Measurements from ENCODE around the gene CUL5.

CUL5 gene

DNA sequence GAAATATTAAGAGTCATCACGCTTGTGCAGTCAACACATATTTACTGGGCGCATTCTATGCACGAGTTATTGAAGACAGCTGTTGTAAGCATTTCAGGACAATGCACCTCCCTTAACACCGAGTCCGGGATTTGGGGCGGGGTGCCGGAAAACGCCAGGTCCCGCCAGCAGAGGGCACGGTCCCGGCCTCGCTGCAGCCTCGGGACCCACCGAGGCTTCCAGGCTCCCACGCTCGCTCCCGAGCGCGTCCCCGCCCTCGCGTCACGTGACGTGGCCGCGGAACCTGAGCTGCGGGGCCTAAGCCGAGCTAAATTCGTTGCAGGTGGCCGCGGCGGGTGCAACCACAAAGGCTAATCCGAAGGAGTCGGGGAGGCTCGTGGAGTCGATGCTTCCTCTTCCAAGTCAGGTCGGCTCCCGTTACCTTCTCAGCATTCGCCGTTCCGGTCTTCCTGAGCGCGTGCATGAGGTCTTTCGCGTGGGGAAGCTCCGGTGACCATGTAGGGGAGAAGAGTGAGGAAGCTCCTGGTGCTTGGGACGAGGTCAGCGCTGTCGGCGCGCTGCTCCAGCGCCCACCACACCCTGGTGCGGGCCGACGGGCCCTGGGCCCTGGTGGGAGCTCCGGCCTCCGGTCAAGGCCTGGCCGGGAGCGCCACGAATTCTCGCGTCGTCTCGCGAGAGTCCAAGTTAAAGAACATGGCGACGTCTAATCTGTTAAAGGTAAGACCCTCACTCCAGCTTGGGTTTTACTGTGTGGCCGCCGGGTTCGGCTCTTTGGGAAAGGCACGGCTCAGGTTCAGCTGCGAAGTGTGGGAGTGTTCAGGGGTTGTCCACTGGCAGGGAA is at the start of gene CUL5 (continued):
- TF ChIP-seq ZNF404 (tag by site-specific recombination; IDR thresholded peaks at IDR 0.05): no peak
- TF ChIP-seq ZNF324 (tag by site-specific recombination; IDR thresholded peaks at IDR 0.05): peak; percentile 92
- peak; percentile 71 for TF ChIP-seq GLI4 (tag by site-specific recombination; IDR thresholded peaks at IDR 0.05)
- no peak for TF ChIP-seq ZNF19 (tag by site-specific recombination; IDR thresholded peaks at IDR 0.05; ENCODE audit: low read depth)
- no peak for TF ChIP-seq ZBTB21 (tag by site-specific recombination; IDR thresholded peaks at IDR 0.05)
- no peak for TF ChIP-seq ZNF248 (tag by site-specific recombination; IDR thresholded peaks at IDR 0.05)
- TF ChIP-seq ZFP3 (tag by site-specific recombination; IDR thresholded peaks at IDR 0.05; ENCODE audit: low read depth): no peak
- TF ChIP-seq ZNF510 (tag by site-specific recombination; IDR thresholded peaks at IDR 0.05; ENCODE audit: insufficient replicate concordance): no peak
- peak; percentile 65 for TF ChIP-seq EGR2 (tag by site-specific recombination; IDR thresholded peaks at IDR 0.05; ENCODE audit: low read depth)
- no peak for TF ChIP-seq ZNF514 (tag by site-specific recombination; IDR thresholded peaks at IDR 0.05)
- peak; percentile 63 for TF ChIP-seq ZNF600 (tag by site-specific recombination; IDR thresholded peaks at IDR 0.05)
- peak; percentile 29; the same call in 1 of the 2 replicates for TF ChIP-seq KLF1 (tag by site-specific recombination; IDR thresholded peaks at IDR 0.05)
- TF ChIP-seq, protein P1, sequence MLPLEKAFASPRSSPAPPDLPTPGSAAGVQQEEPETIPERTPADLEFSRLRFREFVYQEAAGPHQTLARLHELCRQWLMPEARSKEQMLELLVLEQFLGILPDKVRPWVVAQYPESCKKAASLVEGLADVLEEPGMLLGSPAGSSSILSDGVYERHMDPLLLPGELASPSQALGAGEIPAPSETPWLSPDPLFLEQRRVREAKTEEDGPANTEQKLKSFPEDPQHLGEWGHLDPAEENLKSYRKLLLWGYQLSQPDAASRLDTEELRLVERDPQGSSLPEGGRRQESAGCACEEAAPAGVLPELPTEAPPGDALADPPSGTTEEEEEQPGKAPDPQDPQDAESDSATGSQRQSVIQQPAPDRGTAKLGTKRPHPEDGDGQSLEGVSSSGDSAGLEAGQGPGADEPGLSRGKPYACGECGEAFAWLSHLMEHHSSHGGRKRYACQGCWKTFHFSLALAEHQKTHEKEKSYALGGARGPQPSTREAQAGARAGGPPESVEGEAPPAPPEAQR (tag by site-specific recombination; IDR thresholded peaks at IDR 0.05): no peak
- no peak for TF ChIP-seq ZNF174 (tag by site-specific recombination; IDR thresholded peaks at IDR 0.05)
- no peak for TF ChIP-seq ZNF624 (tag by site-specific recombination; IDR thresholded peaks at IDR 0.05)
- TF ChIP-seq ZNF302 (tag by site-specific recombination; IDR thresholded peaks at IDR 0.05; ENCODE audit: low read depth): no peak
- no peak for TF ChIP-seq ZNF202 (tag by site-specific recombination; IDR thresholded peaks at IDR 0.05; ENCODE audit: borderline replicate concordance)
- TF ChIP-seq ZNF121 (tag by site-specific recombination; IDR thresholded peaks at IDR 0.05): peak; percentile 53; the same call in 1 of the 2 replicates
- TF ChIP-seq, protein P2, sequence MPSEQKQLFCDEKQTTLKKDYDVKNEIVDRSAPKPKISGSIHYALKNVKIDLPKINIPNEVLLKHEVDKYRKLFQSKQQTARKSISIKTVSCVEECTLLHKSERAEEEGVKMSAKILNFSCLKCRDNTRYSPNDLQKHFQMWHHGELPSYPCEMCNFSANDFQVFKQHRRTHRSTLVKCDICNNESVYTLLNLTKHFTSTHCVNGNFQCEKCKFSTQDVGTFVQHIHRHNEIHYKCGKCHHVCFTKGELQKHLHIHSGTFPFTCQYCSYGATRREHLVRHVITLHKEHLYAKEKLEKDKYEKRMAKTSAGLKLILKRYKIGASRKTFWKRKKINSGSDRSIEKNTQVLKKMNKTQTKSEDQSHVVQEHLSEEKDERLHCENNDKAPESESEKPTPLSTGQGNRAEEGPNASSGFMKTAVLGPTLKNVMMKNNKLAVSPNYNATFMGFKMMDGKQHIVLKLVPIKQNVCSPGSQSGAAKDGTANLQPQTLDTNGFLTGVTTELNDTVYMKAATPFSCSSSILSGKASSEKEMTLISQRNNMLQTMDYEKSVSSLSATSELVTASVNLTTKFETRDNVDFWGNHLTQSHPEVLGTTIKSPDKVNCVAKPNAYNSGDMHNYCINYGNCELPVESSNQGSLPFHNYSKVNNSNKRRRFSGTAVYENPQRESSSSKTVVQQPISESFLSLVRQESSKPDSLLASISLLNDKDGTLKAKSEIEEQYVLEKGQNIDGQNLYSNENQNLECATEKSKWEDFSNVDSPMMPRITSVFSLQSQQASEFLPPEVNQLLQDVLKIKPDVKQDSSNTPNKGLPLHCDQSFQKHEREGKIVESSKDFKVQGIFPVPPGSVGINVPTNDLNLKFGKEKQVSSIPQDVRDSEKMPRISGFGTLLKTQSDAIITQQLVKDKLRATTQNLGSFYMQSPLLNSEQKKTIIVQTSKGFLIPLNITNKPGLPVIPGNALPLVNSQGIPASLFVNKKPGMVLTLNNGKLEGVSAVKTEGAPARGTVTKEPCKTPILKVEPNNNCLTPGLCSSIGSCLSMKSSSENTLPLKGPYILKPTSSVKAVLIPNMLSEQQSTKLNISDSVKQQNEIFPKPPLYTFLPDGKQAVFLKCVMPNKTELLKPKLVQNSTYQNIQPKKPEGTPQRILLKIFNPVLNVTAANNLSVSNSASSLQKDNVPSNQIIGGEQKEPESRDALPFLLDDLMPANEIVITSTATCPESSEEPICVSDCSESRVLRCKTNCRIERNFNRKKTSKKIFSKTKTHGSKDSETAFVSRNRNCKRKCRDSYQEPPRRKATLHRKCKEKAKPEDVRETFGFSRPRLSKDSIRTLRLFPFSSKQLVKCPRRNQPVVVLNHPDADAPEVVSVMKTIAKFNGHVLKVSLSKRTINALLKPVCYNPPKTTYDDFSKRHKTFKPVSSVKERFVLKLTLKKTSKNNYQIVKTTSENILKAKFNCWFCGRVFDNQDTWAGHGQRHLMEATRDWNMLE (tag by site-specific recombination; conservative IDR thresholded peaks at IDR 0.05; ENCODE audit: low read depth): no peak
- no peak; the same call in 1 of the 2 replicates for TF ChIP-seq ZNF610 (tag by site-specific recombination; IDR thresholded peaks at IDR 0.05; ENCODE audit: borderline replicate concordance)
- TF ChIP-seq HOXD13 (CRISPR knock-in tag; IDR thresholded peaks at IDR 0.05; ENCODE audit: borderline replicate concordance): no peak
- TF ChIP-seq ZNF292 (tag by site-specific recombination; IDR thresholded peaks at IDR 0.05; ENCODE audit: borderline replicate concordance, low read depth): no peak
- TF ChIP-seq GLIS2 (tag by site-specific recombination; IDR thresholded peaks at IDR 0.05): peak; percentile 70
- TF ChIP-seq GLIS1 (tag by site-specific recombination; IDR thresholded peaks at IDR 0.05): peak; percentile 81
- TF ChIP-seq SCRT1 (tag by site-specific recombination; IDR thresholded peaks at IDR 0.05; ENCODE audit: borderline replicate concordance): no peak
- TF ChIP-seq ZNF473 (tag by site-specific recombination; IDR thresholded peaks at IDR 0.05): no peak
- no peak; the same call in 1 of the 2 replicates for TF ChIP-seq ZNF561 (tag by site-specific recombination; IDR thresholded peaks at IDR 0.05; ENCODE audit: borderline replicate concordance)
- TF ChIP-seq, protein P3, sequence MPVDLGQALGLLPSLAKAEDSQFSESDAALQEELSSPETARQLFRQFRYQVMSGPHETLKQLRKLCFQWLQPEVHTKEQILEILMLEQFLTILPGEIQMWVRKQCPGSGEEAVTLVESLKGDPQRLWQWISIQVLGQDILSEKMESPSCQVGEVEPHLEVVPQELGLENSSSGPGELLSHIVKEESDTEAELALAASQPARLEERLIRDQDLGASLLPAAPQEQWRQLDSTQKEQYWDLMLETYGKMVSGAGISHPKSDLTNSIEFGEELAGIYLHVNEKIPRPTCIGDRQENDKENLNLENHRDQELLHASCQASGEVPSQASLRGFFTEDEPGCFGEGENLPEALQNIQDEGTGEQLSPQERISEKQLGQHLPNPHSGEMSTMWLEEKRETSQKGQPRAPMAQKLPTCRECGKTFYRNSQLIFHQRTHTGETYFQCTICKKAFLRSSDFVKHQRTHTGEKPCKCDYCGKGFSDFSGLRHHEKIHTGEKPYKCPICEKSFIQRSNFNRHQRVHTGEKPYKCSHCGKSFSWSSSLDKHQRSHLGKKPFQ (tag by site-specific recombination; IDR thresholded peaks at IDR 0.05): 0 out of 2 replicates have a peak, but pooled peaks have one; percentile 57
- no peak for TF ChIP-seq ZNF114 (tag by site-specific recombination; IDR thresholded peaks at IDR 0.05)

All from HEK293 (cell line).